ENCODE data around the gene PAPSS1. TPM values are rescaled to one million over a fixed set of nuclear protein-coding genes. Genes with fewer than 3 reads are reported as not detected.
"Not testable (repeated sequence)": the region's sequence is repeated elsewhere in the genome, so short reads cannot be mapped to it uniquely, and the experiment has no call there.

Gene PAPSS1
- total and polyA plus RNA-seq, 10 donors = 22.7 to 73.8 (median 26.8) TPM

DNA sequence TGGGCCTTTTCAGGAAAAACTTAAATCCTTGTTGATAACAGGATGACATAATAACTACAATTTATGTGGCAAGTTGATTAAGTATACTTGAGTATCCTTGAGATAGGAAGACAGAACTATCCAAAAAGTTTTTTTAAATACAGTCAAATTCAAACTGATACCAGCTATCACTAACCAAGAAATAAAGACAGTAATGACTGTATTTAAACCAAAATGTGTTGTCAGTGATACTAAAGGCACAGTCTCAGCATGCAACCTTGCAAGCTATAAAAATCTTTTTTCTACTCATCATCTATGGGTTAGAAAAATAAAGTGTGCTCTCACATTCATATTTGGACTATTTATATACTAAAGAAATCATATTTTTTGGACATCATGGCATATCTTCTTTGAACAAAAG, 64.7 kb downstream of the PAPSS1 start:
- no peaks in the 10 kb centered on the region for H3K27me3 ChIP-seq (replicated peaks in 1 of 7)
- H3K4me1 ChIP-seq = peaks cover 0 to 10% (median 0%) of the 10 kb centered on the region in 6 donors
- H3K9me3 ChIP-seq = peaks cover 0 to 15% (median 7%) of the 10 kb centered on the region in 8 donors
- H3K27ac ChIP-seq = no peak overlapping the region
- H3K36me3 ChIP-seq = peaks cover 0 to 76% (median 32%) of the 10 kb centered on the region in 6 donors
- DNase-seq = no peak
- TF ChIP-seq, protein P1, sequence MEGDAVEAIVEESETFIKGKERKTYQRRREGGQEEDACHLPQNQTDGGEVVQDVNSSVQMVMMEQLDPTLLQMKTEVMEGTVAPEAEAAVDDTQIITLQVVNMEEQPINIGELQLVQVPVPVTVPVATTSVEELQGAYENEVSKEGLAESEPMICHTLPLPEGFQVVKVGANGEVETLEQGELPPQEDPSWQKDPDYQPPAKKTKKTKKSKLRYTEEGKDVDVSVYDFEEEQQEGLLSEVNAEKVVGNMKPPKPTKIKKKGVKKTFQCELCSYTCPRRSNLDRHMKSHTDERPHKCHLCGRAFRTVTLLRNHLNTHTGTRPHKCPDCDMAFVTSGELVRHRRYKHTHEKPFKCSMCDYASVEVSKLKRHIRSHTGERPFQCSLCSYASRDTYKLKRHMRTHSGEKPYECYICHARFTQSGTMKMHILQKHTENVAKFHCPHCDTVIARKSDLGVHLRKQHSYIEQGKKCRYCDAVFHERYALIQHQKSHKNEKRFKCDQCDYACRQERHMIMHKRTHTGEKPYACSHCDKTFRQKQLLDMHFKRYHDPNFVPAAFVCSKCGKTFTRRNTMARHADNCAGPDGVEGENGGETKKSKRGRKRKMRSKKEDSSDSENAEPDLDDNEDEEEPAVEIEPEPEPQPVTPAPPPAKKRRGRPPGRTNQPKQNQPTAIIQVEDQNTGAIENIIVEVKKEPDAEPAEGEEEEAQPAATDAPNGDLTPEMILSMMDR (IDR thresholded peaks at IDR 0.05 in 8 of 11, conservative IDR thresholded peaks at IDR 0.05 in 3 of 11) = no peak
- TF ChIP-seq POLR2A (IDR thresholded peaks at IDR 0.05) (no peak), POLR2AphosphoS5 (IDR thresholded peaks at IDR 0.05) (no peak)
- H3K4me3 ChIP-seq = no peak overlapping the region
- intact Hi-C loops (cut with DNase I; ENCODE audit: low total_unique reads) = no loop called here

DNA sequence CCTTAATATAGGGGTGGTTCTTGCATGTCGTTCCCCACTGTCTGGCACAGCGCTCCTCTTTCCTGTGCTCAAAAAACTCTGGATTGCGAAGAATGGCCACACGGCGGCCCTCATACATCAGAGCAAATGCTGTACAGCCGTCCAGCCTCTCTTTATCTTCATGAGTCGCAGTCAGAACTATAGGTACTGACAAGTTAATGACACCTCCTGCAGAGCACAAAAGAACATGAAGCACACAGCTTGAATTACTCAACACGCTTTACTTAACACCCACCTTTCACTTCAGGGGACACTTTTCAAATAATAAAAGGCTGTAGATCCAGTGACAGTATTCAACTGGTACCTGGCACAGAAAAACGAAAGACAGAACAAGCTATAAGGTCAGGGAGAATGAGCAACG, 65.3 kb downstream of the PAPSS1 start:
- DNase-seq = no peak
- H3K9me3 ChIP-seq = peaks cover 0 to 15% (median 7%) of the 10 kb centered on the region in 8 donors
- H3K27ac ChIP-seq = no peak overlapping the region
- H3K4me1 ChIP-seq = peaks cover 0 to 10% (median 0%) of the 10 kb centered on the region in 6 donors
- intact Hi-C loops (cut with DNase I; ENCODE audit: low total_unique reads) = no loop called here
- peaks cover 0 to 82% (median 32%) of the 10 kb centered on the region in 6 donors for H3K36me3 ChIP-seq
- TF ChIP-seq, protein P1 (IDR thresholded peaks at IDR 0.05 in 8 of 11, conservative IDR thresholded peaks at IDR 0.05 in 3 of 11) = no peak
- TF ChIP-seq POLR2A (IDR thresholded peaks at IDR 0.05) = no peak
- no peak for TF ChIP-seq POLR2AphosphoS5 (IDR thresholded peaks at IDR 0.05)
- WGBS, 5 donors = 85 to 92% (median 89%) methylated on average over 10 of the region's 10 CpGs
- H3K27me3 ChIP-seq (replicated peaks in 1 of 7) = no peaks in the 10 kb centered on the region
- no peak overlapping the region for H3K4me3 ChIP-seq

- Histone ChIP-seq H3K9me3 (peaks cover 0 to 15% (median 7%) of the 10 kb centered on the region in 8 donors), H3K36me3 (peaks cover 0 to 94% (median 32%) of the 10 kb centered on the region in 6 donors)
- H3K4me1 ChIP-seq; intact Hi-C loops (cut with DNase I; ENCODE audit: low total_unique reads); H3K27ac ChIP-seq; H3K4me3 ChIP-seq; DNase-seq; H3K27me3 ChIP-seq (replicated peaks in 1 of 7): not testable (repeated sequence)
- 68 to 80% (median 77%) methylated on average over 3 of the region's 3 CpGs for WGBS, 5 donors
Observed at GRCh38 chr4:107651408-107651807, 68.6 kb downstream of the PAPSS1 start.

- H3K4me1 ChIP-seq = no peaks in the 10 kb centered on the region
- H3K27me3 ChIP-seq (replicated peaks in 1 of 7) = no peaks in the 10 kb centered on the region
- no peak overlapping the region for H3K4me3 ChIP-seq
- peaks cover 0 to 15% (median 7%) of the 10 kb centered on the region in 8 donors for H3K9me3 ChIP-seq
- TF ChIP-seq POLR2A (IDR thresholded peaks at IDR 0.05) = no peak
- TF ChIP-seq, protein P1 (IDR thresholded peaks at IDR 0.05 in 8 of 11, conservative IDR thresholded peaks at IDR 0.05 in 3 of 11) = no peak
- TF ChIP-seq POLR2AphosphoS5 (IDR thresholded peaks at IDR 0.05) = no peak
- peaks cover 0 to 89% (median 32%) of the 10 kb centered on the region in 6 donors for H3K36me3 ChIP-seq
- no peak overlapping the region for H3K27ac ChIP-seq
- intact Hi-C loops (cut with DNase I; ENCODE audit: low total_unique reads) = no loop called here
- no peak for DNase-seq
Observed at GRCh38 chr4:107650251-107650650, 69.8 kb downstream of the PAPSS1 start.
